HG03064 (cell line): ENCODE results near the gene EFTUD2.

Source experiments
- ATAC-seq: cut with Tn5 transposase; IDR thresholded peaks from one replicate; pipeline ENCODE4 v1.9.1; 2021; ENCODE audit warnings: low read depth; ENCODE audit not compliant: unreplicated experiment

The EFTUD2 gene

GRCh38 chr17:44859701-44860100 is 39.5 kb downstream of the EFTUD2 start:
- ATAC-seq, result no peak

GRCh38 chr17:44854192-44854591 is 45.1 kb downstream of the EFTUD2 start:
- no peak for ATAC-seq

- no peak for ATAC-seq
These were observed 48.6 kb downstream of the EFTUD2 start for GRCh38 chr17:44850612-44851011.

- no peak for ATAC-seq
These were observed 49.2 kb downstream of the EFTUD2 start for GRCh38 chr17:44850025-44850424.

- ATAC-seq, result no peak
These were observed 50.2 kb downstream of the EFTUD2 start for GRCh38 chr17:44848961-44849489.

- ATAC-seq, result no peak
These were observed 50.9 kb downstream of the EFTUD2 start for GRCh38 chr17:44848257-44848795.

- no peak for ATAC-seq
These were observed 51.7 kb downstream of the EFTUD2 start, which contains the start of gene HIGD1B for GRCh38 chr17:44847586-44847985. TSS of gene HIGD1B (plus strand) at chr17:44847883. CDS start at chr17:44848153, 270 bp downstream.

- ATAC-seq, result no peak
These were observed 53.0 kb downstream of the EFTUD2 start for GRCh38 chr17:44846206-44846605.

- no peak for ATAC-seq
These were observed 54.8 kb downstream of the EFTUD2 start for GRCh38 chr17:44844390-44844830.

- ATAC-seq, result no peak
These were observed 56.5 kb downstream of the EFTUD2 start for GRCh38 chr17:44842748-44843147.

- no peak for ATAC-seq
These were observed 58.3 kb downstream of the EFTUD2 start for GRCh38 chr17:44840936-44841335.

GRCh38 chr17:44840274-44840673 is 59.0 kb downstream of the EFTUD2 start:
- ATAC-seq, result no peak

GRCh38 chr17:44837196-44837595 is 62.0 kb downstream of the EFTUD2 start:
- ATAC-seq, result no peak

- ATAC-seq, result no peak
These were observed 66.4 kb downstream of the EFTUD2 start for GRCh38 chr17:44832805-44833204.

GRCh38 chr17:44831371-44831770 is 67.9 kb downstream of the EFTUD2 start:
- no peak for ATAC-seq

GRCh38 chr17:44830359-44831288 is 68.6 kb downstream of the EFTUD2 start:
- no peak for ATAC-seq

GRCh38 chr17:44829523-44830358 is 69.5 kb downstream of the EFTUD2 start, which contains the start of gene GJC1:
TSS of gene GJC1 (minus strand) at chr17:44830287. CDS start at chr17:44805817, 24,470 bp downstream.
- no peak for ATAC-seq

GRCh38 chr17:44828919-44829522 is 70.2 kb downstream of the EFTUD2 start:
- no peak for ATAC-seq

GRCh38 chr17:44827863-44828262 is 71.4 kb downstream of the EFTUD2 start:
- no peak for ATAC-seq

- ATAC-seq, result no peak
These were observed 73.0 kb downstream of the EFTUD2 start for GRCh38 chr17:44826123-44826790.
